Neuronal stem cell (in vitro differentiated cells): ENCODE data around the gene YBX1.
"Not testable (repeated sequence)": the region's sequence is repeated elsewhere in the genome, so short reads cannot be mapped to it uniquely, and the experiment has no call there.

ENCODE experiments used
- DNase-seq: peaks from one replicate; pipeline ENCODE4 v3.0.0-alpha.2; 2013; ENCODE audit warnings: low spot score
- H2AFZ ChIP-seq: one replicate; pipeline ENCODE4 v1.6.1; 2013; ENCODE audit warnings: mild to moderate bottlenecking, low read length, inconsistent platforms
- H2AK5ac ChIP-seq: 2 replicates; pipeline ENCODE4 v1.6.1; 2013; ENCODE audit warnings: low read depth, mild to moderate bottlenecking, inconsistent platforms, low read length, moderate library complexity, mixed read lengths
- H2BK120ac ChIP-seq: 2 replicates; pipeline ENCODE4 v1.6.1; 2013; ENCODE audit warnings: low read depth, mild to moderate bottlenecking, inconsistent platforms, low read length, moderate library complexity, mixed read lengths
- H2BK12ac ChIP-seq: one replicate; pipeline ENCODE4 v1.6.1; 2013; ENCODE audit warnings: low read length, inconsistent platforms
- H2BK15ac ChIP-seq: 2 replicates; pipeline ENCODE4 v1.6.1; 2013; ENCODE audit warnings: mild to moderate bottlenecking, low read length, inconsistent platforms, mixed read lengths
- H2BK5ac ChIP-seq: one replicate; pipeline ENCODE4 v1.6.1; 2013; ENCODE audit warnings: inconsistent platforms, mild to moderate bottlenecking, low read length, moderate library complexity
- H3K14ac ChIP-seq: one replicate; pipeline ENCODE4 v1.6.1; 2013; ENCODE audit warnings: low read length, inconsistent platforms
- H3K18ac ChIP-seq: 2 replicates; pipeline ENCODE4 v1.6.1; 2013; ENCODE audit warnings: low read length, inconsistent platforms
- H3K23ac ChIP-seq: 2 replicates; pipeline ENCODE4 v1.6.1; 2013; ENCODE audit warnings: low read depth, mild to moderate bottlenecking, mixed read lengths, low read length, inconsistent platforms; ENCODE audit not compliant: poor library complexity
- H3K27ac ChIP-seq: replicated peaks from 3 replicates; pipeline ENCODE4 v1.5.1; 2013; ENCODE audit warnings: low read length, inconsistent platforms
- H3K27me3 ChIP-seq, 3 experiments: 2 replicates each; pipeline ENCODE4 v1.6.1; 2013; ENCODE audit warnings: low read length in 3 of 3, mild to moderate bottlenecking in 2 of 3, inconsistent platforms in 1 of 3, low read depth in 1 of 3, mixed read lengths in 1 of 3, moderate library complexity in 1 of 3; ENCODE audit not compliant: control insufficient read depth in 3 of 3, insufficient read depth in 3 of 3
- H3K36me3 ChIP-seq, 2 donors: replicated peaks in 1 of 2; 2 replicates each; pipeline ENCODE4 v1.6.1; 2013; ENCODE audit warnings: low read length in 2 of 2; ENCODE audit not compliant: control insufficient read depth in 2 of 2, insufficient read depth in 2 of 2
- H3K4ac ChIP-seq: 2 replicates; pipeline ENCODE4 v1.6.1; 2013; ENCODE audit warnings: inconsistent platforms, mild to moderate bottlenecking, low read length, moderate library complexity
- H3K4me1 ChIP-seq, 2 donors: 1 replicate in 1 of 2; 2 replicates in 1 of 2; pipeline ENCODE4 v1.6.1; 2013; ENCODE audit warnings: low read length in 2 of 2, low read depth in 1 of 2; ENCODE audit not compliant: control insufficient read depth in 2 of 2, insufficient read depth in 1 of 2
- H3K4me2 ChIP-seq: one replicate; pipeline ENCODE4 v1.6.1; 2013; ENCODE audit warnings: mild to moderate bottlenecking, low read length, inconsistent platforms; ENCODE audit not compliant: insufficient read depth, poor library complexity, severe bottlenecking
- H3K4me3 ChIP-seq, 2 donors: 2 replicates each; pipeline ENCODE4 v1.5.1; 2013; ENCODE audit warnings: low read length in 2 of 2, mild to moderate bottlenecking in 2 of 2, inconsistent platforms in 1 of 2, moderate library complexity in 1 of 2
- H3K79me1 ChIP-seq: one replicate; pipeline ENCODE4 v1.6.1; 2013; ENCODE audit warnings: low read depth, mild to moderate bottlenecking, inconsistent platforms, low read length, moderate library complexity
- H3K9ac ChIP-seq: one replicate; pipeline ENCODE4 v1.6.1; 2013; ENCODE audit warnings: mild to moderate bottlenecking, low read depth, low read length, inconsistent platforms; ENCODE audit not compliant: poor library complexity
- H3K9me3 ChIP-seq, 2 donors: replicated peaks in 1 of 2; 2 replicates each; pipeline versions ENCODE3 to v1.6.1; 2013; ENCODE audit warnings: low read length in 2 of 2, mild to moderate bottlenecking in 2 of 2, inconsistent platforms in 1 of 2, low read depth in 1 of 2, mixed read lengths in 1 of 2, moderate library complexity in 1 of 2; ENCODE audit not compliant: control insufficient read depth in 2 of 2, insufficient read depth in 1 of 2
- H4K8ac ChIP-seq: one replicate; pipeline ENCODE4 v1.6.1; 2013; ENCODE audit warnings: low read depth, mild to moderate bottlenecking, inconsistent platforms, low read length, moderate library complexity
- H4K91ac ChIP-seq: one replicate; pipeline ENCODE4 v1.6.1; 2013; ENCODE audit warnings: low read length, low read depth, mild to moderate bottlenecking, inconsistent platforms; ENCODE audit not compliant: poor library complexity
- WGBS, 2 donors: extraction: QIAGEN DNeasy Blood & Tissue Kit; methylation state at CpG; one replicate each; pipeline ENCODE4 v1.1.7; 2013; ENCODE audit warnings: missing lambda C conversion rate in 2 of 2, mixed read lengths in 1 of 2; ENCODE audit not compliant: insufficient read length in 2 of 2, insufficient replicate concordance in 1 of 2; ENCODE audit errors: extremely low coverage in 2 of 2; 5-methylcytosine and 5-hydroxymethylcytosine counted together

Gene YBX1

GRCh38 chr1:42712808-42713207 is 30.6 kb downstream of the YBX1 start:
- not testable (repeated sequence) for H2BK120ac ChIP-seq, H3K18ac ChIP-seq, H3K27ac ChIP-seq, H3K4me2 ChIP-seq, H2BK5ac ChIP-seq, H3K9ac ChIP-seq, H3K23ac ChIP-seq, H3K4me1 ChIP-seq, H4K91ac ChIP-seq, H3K14ac ChIP-seq, H4K8ac ChIP-seq, H2BK12ac ChIP-seq, H3K4me3 ChIP-seq, DNase-seq, H3K79me1 ChIP-seq, H2AK5ac ChIP-seq, H3K4ac ChIP-seq, H2AFZ ChIP-seq, H3K27me3 ChIP-seq, H2BK15ac ChIP-seq
- WGBS, 2 donors: no CpG with 5 or more reads among the region's 3 CpGs
- peaks cover 26 to 59% of the 10 kb centered on the region in 2 donors for H3K36me3 ChIP-seq
- peaks cover 4 to 26% of the 10 kb centered on the region in 2 donors for H3K9me3 ChIP-seq

GRCh38 chr1:42713293-42713692 is 31.1 kb downstream of the YBX1 start:
- DNase-seq: no peak
- Histone ChIP-seq H3K4me3 (no peak overlapping the region), H3K79me1 (peaks cover 1% of the 10 kb centered on the region), H3K36me3 (peaks cover 24 to 57% of the 10 kb centered on the region in 2 donors), H3K23ac (no peak overlapping the region), H2BK15ac (no peak overlapping the region), H2AK5ac (no peak overlapping the region), H3K4me2 (no peak overlapping the region), H2BK120ac (no peak overlapping the region), H2AFZ (no peak overlapping the region), H4K91ac (no peak overlapping the region), H3K27me3 (no peaks in the 10 kb centered on the region), H3K9ac (no peak overlapping the region), H3K9me3 (peaks cover 4 to 26% of the 10 kb centered on the region in 2 donors), H3K18ac (no peak overlapping the region), H3K4me1 (no peaks in the 10 kb centered on the region), H3K14ac (no peak overlapping the region), H2BK12ac (no peak overlapping the region), H4K8ac (no peak overlapping the region), H3K4ac (no peak overlapping the region), H3K27ac (no peak overlapping the region), H2BK5ac (no peak overlapping the region)

- not testable (repeated sequence) for H2AK5ac ChIP-seq, H3K4ac ChIP-seq, H3K23ac ChIP-seq, H3K18ac ChIP-seq, H2AFZ ChIP-seq, H3K79me1 ChIP-seq, H3K27me3 ChIP-seq, H3K9ac ChIP-seq, H3K4me1 ChIP-seq, H3K27ac ChIP-seq, H3K14ac ChIP-seq, H3K4me3 ChIP-seq, H2BK12ac ChIP-seq, H4K91ac ChIP-seq, H4K8ac ChIP-seq, H2BK5ac ChIP-seq, H2BK15ac ChIP-seq, DNase-seq, H2BK120ac ChIP-seq, H3K4me2 ChIP-seq
- Histone ChIP-seq H3K36me3 (peaks cover 24 to 55% of the 10 kb centered on the region in 2 donors), H3K9me3 (peaks cover 4 to 26% of the 10 kb centered on the region in 2 donors)
Observed at GRCh38 chr1:42714441-42714840, 32.2 kb downstream of the YBX1 start.

GRCh38 chr1:42720868-42721267 is 38.6 kb downstream of the YBX1 start:
- no peaks in the 10 kb centered on the region for H3K79me1 ChIP-seq
- H3K27me3 ChIP-seq: no peaks in the 10 kb centered on the region
- H3K9me3 ChIP-seq: peaks cover 0 to 2% of the 10 kb centered on the region in 2 donors
- no peak for DNase-seq
- H3K4ac ChIP-seq: no peak overlapping the region
- no peak overlapping the region for H2AK5ac ChIP-seq
- H2BK120ac ChIP-seq: no peak overlapping the region
- H3K23ac ChIP-seq: no peak overlapping the region
- H4K8ac ChIP-seq: no peak overlapping the region
- H3K4me2 ChIP-seq: no peak overlapping the region
- no peak overlapping the region for H3K4me3 ChIP-seq
- no peaks in the 10 kb centered on the region for H3K4me1 ChIP-seq
- H2BK15ac ChIP-seq: no peak overlapping the region
- H2AFZ ChIP-seq: no peak overlapping the region
- WGBS, 2 donors: no CpG with 5 or more reads among the region's 1 CpG
- H2BK12ac ChIP-seq: no peak overlapping the region
- no peak overlapping the region for H3K9ac ChIP-seq
- H3K14ac ChIP-seq: no peak overlapping the region
- H4K91ac ChIP-seq: no peak overlapping the region
- H2BK5ac ChIP-seq: no peak overlapping the region
- H3K18ac ChIP-seq: no peak overlapping the region
- H3K36me3 ChIP-seq: peaks cover 10 to 13% of the 10 kb centered on the region in 2 donors
- no peak overlapping the region for H3K27ac ChIP-seq
